ENCODE measurements around the gene EBF4. TPM values are rescaled to one million over a fixed set of nuclear protein-coding genes. Genes with fewer than 3 reads are reported as not detected.

The EBF4 gene
- total RNA-seq, 2 donors from 2014 or later: 4.4 to 6.5 TPM

- peak in 1 of 2 donors; percentile 3 for ATAC-seq
- no peak for DNase-seq
- intact Hi-C loops (cut with DNase I): loop anchor here in 1 of 2 donors (10.0 kb wide), 1 partner anchor 253 kb away; no protein-coding TSS in a partner anchor
Observed at GRCh38 chr20:2751347-2751877, 58.8 kb downstream of the EBF4 start.

GRCh38 chr20:2751878-2752566, 59.4 kb downstream of the EBF4 start:
- intact Hi-C loops (cut with DNase I): loop anchor here in 1 of 2 donors (10.0 kb wide), 1 partner anchor 253 kb away; no protein-coding TSS in a partner anchor
- DNase-seq: no peak
- ATAC-seq: peak; percentile 31 to 53

GRCh38 chr20:2752567-2753460, 60.2 kb downstream of the EBF4 start:
- ATAC-seq: no peak
- DNase-seq: peak; percentile 47
- intact Hi-C loops (cut with DNase I): loop anchor here in 1 of 2 donors (10.0 kb wide), 1 partner anchor 252 kb away; no protein-coding TSS in a partner anchor

- no peak for ATAC-seq
- no peak for DNase-seq
- intact Hi-C loops (cut with DNase I): loop anchor here in 1 of 2 donors (10.0 kb wide), 1 partner anchor 251 kb away; no protein-coding TSS in a partner anchor
Observed at GRCh38 chr20:2753461-2754040, 61.0 kb downstream of the EBF4 start.

GRCh38 chr20:2754424-2754823, 61.8 kb downstream of the EBF4 start:
- no peak for ATAC-seq
- intact Hi-C loops (cut with DNase I): loop anchor here in 1 of 2 donors (10.0 kb wide), 1 partner anchor 250 kb away; no protein-coding TSS in a partner anchor
- no peak for DNase-seq

GRCh38 chr20:2755451-2756055, 63.0 kb downstream of the EBF4 start:
- DNase-seq (no peak), ATAC-seq (no peak)

GRCh38 chr20:2756056-2756611, 63.6 kb downstream of the EBF4 start:
- intact Hi-C loops (cut with DNase I): loop anchor here in 1 of 2 donors (10.0 kb wide), 1 partner anchor 249 kb away; no protein-coding TSS in a partner anchor
- no peak for DNase-seq
- peak; percentile 45 to 48 for ATAC-seq

More at GRCh38 chr20:2755451-2756055, 63.0 kb downstream of the EBF4 start:
- intact Hi-C loops (cut with DNase I): loop anchor here in 1 of 2 donors (10.0 kb wide), 1 partner anchor 249 kb away; no protein-coding TSS in a partner anchor

GRCh38 chr20:2757001-2757400, 64.4 kb downstream of the EBF4 start:
- DNase-seq: no peak
- intact Hi-C loops (cut with DNase I): loop anchor here in 1 of 2 donors (10.0 kb wide), 1 partner anchor 248 kb away; no protein-coding TSS in a partner anchor
- ATAC-seq: no peak

GRCh38 chr20:2757969-2758368, 65.4 kb downstream of the EBF4 start:
- no peak for ATAC-seq
- intact Hi-C loops (cut with DNase I): loop anchor here in 1 of 2 donors (10.0 kb wide), 1 partner anchor 247 kb away; no protein-coding TSS in a partner anchor
- DNase-seq: no peak

- intact Hi-C loops (cut with DNase I): loop anchor here in 1 of 2 donors (10.0 kb wide), 1 partner anchor 246 kb away; no protein-coding TSS in a partner anchor
- ATAC-seq (no peak), DNase-seq (no peak)
Observed at GRCh38 chr20:2759143-2759542, 66.6 kb downstream of the EBF4 start.

GRCh38 chr20:2759603-2760296, 67.2 kb downstream of the EBF4 start:
- no peak for ATAC-seq
- no peak for DNase-seq
- intact Hi-C loops (cut with DNase I): loop anchor here (10.0 kb wide), 2 partner anchors 95 to 245 kb away; no protein-coding TSS in a partner anchor

- ATAC-seq (no peak), DNase-seq (no peak)
- intact Hi-C loops (cut with DNase I): loop anchor here in 1 of 2 donors (10.0 kb wide), 1 partner anchor 94 kb away; no protein-coding TSS in a partner anchor
Observed at GRCh38 chr20:2760297-2760951, 67.8 kb downstream of the EBF4 start.

GRCh38 chr20:2760952-2761305, 68.3 kb downstream of the EBF4 start:
- DNase-seq (no peak), ATAC-seq (no peak)
- intact Hi-C loops (cut with DNase I): loop anchor here in 1 of 2 donors (10.0 kb wide), 1 partner anchor 94 kb away; no protein-coding TSS in a partner anchor

GRCh38 chr20:2761885-2762284, 69.3 kb downstream of the EBF4 start:
- ATAC-seq (no peak), DNase-seq (no peak)
- intact Hi-C loops (cut with DNase I): loop anchor here in 1 of 2 donors (10.0 kb wide), 1 partner anchor 93 kb away; no protein-coding TSS in a partner anchor

- ATAC-seq (no peak), DNase-seq (no peak)
- intact Hi-C loops (cut with DNase I): loop anchor here in 1 of 2 donors (10.0 kb wide), 1 partner anchor 92 kb away; no protein-coding TSS in a partner anchor
Observed at GRCh38 chr20:2762578-2763131, 70.1 kb downstream of the EBF4 start.

- DNase-seq (no peak), ATAC-seq (no peak)
- intact Hi-C loops (cut with DNase I): loop anchor here in 1 of 2 donors (10.0 kb wide), 1 partner anchor 92 kb away; no protein-coding TSS in a partner anchor
Observed at GRCh38 chr20:2763186-2763585, 70.6 kb downstream of the EBF4 start.

Data from left cardiac atrium (tissue), 4 donors.